GM12892 (cell line): ENCODE data around the gene PRRT2.
A peak's percentile ranks its signal among the peaks of the same experiment; 100 is the strongest.
"Not testable (repeated sequence)": the region's sequence is repeated elsewhere in the genome, so short reads cannot be mapped to it uniquely, and the experiment has no call there.

ENCODE experiments used
- DNase-seq: peaks from one replicate; pipeline ENCODE4 v3.0.0; 2011; ENCODE audit not compliant: insufficient read length
- FAIRE-seq: peaks from 2 replicates; lab custom pipeline; 2011; peaks lifted over from hg19 to GRCh38; lab: Jason Lieb, UNC
- POLR2A ChIP-seq: IDR thresholded peaks from 2 replicates; pipeline ENCODE4 v1.6.1; 2011; ENCODE audit warnings: low read depth, low read length, control low read depth
- POLR2AphosphoS5 ChIP-seq: IDR thresholded peaks from 2 replicates; pipeline ENCODE4 v1.6.1; 2011; ENCODE audit warnings: low read depth, low read length, control low read depth
- TAF1 ChIP-seq: IDR thresholded peaks from 2 replicates; pipeline ENCODE4 v1.6.1; 2011; ENCODE audit warnings: low read depth, mild to moderate bottlenecking, control low read depth, low read length, borderline replicate concordance

Gene PRRT2

GRCh38 chr16:29777576-29778350 lies 34.2 kb upstream of the PRRT2 start, which contains the start of gene ZG16:
Gene ZG16 (plus strand): TSS chr16:29778256. CDS start chr16:29779267, 1,011 bp downstream.
- FAIRE-seq (no peak), DNase-seq (no peak)
- TF ChIP-seq TAF1: no peak
- TF ChIP-seq POLR2AphosphoS5: no peak
- no peak for TF ChIP-seq POLR2A

- DNase-seq (no peak), FAIRE-seq (no peak)
These were observed 32.5 kb upstream of the PRRT2 start for GRCh38 chr16:29779474-29779873.

GRCh38 chr16:29783094-29783953 lies 28.7 kb upstream of the PRRT2 start:
- not testable (repeated sequence) for DNase-seq, FAIRE-seq

More at GRCh38 chr16:29779474-29779873, 32.5 kb upstream of the PRRT2 start:
- no peak for TF ChIP-seq TAF1
- no peak for TF ChIP-seq POLR2A

GRCh38 chr16:29784157-29784556 lies 27.8 kb upstream of the PRRT2 start:
- no peak for TF ChIP-seq POLR2AphosphoS5
- no peak for TF ChIP-seq TAF1
- TF ChIP-seq POLR2A: no peak
- no peak for FAIRE-seq
- DNase-seq: no peak

DNA sequence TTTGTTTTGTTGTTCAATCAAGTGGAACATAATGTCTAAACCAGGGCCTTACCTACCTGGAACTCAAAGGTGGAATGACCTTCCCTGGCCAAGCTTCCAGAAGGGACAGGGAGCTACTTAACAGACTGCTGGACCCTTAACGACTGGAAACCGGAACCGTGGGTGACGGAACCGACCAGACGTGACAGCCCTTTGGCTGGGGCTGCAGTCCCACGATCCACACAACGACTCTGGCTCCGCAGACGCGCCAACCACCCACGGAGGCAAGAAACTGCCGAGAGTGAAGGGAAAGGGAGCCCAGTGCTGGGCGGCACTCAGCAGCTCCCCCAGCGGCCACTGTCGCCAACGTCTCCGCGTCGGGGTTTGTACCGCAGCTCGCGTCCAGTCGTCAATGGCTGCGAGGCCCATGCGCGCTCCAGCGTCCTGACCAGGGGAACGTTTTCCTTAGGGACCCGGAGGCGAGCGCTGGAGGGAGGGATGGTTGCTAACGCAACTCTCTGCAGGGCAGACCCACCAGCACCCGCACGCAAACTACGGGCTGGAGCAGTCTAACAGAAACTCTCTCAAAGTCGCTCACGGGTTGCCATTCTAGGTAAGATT lies 27.0 kb upstream of the PRRT2 start:
- DNase-seq (peak; percentile 66), FAIRE-seq (no peak)
- no peak for TF ChIP-seq TAF1
- no peak for TF ChIP-seq POLR2A
- no peak for TF ChIP-seq POLR2AphosphoS5

- not testable (repeated sequence) for FAIRE-seq, DNase-seq
These were observed 24.8 kb upstream of the PRRT2 start for GRCh38 chr16:29787155-29787554.

DNA sequence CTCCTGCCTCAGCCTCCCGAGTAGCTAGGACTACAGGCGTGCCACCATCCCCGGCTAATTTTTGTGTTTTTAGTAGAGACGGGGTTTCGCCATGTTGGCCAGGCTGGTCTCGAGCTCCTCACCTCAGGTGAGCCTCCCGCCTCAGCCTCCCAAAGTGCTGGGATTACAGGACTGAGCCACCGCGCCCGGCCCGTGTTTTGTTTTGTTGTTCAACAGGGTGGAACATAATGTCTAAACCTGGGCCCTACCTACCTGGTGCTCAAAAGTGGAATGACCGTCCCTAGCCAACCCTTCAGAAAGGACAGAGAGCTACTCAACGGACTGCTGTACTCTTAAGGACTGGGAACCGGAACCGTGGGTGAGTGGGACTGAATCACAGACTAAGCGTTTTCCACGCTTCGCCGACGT lies 22.2 kb upstream of the PRRT2 start:
- DNase-seq (no peak), FAIRE-seq (no peak)
- TF ChIP-seq TAF1 (no peak), POLR2AphosphoS5 (no peak), POLR2A (no peak)

GRCh38 chr16:29790183-29790948 lies 21.6 kb upstream of the PRRT2 start, which contains the start of gene KIF22:
Gene KIF22 (plus strand): TSS chr16:29790751. CDS start chr16:29790760, 9 bp downstream.
- peak; percentile 89 for TF ChIP-seq POLR2A
- TF ChIP-seq TAF1: peak; percentile 55; the same call in 1 of the 2 replicates
- peak; percentile 80 for TF ChIP-seq POLR2AphosphoS5
- DNase-seq (peak; percentile 99), FAIRE-seq (peak; percentile 90)

- no peak for DNase-seq
- TF ChIP-seq TAF1 (no peak), POLR2A (no peak), POLR2AphosphoS5 (no peak)
- peak; percentile 62 for FAIRE-seq
These were observed 20.8 kb upstream of the PRRT2 start for GRCh38 chr16:29790949-29791844.

GRCh38 chr16:29791845-29792807 lies 19.9 kb upstream of the PRRT2 start:
- FAIRE-seq (no peak), DNase-seq (no peak)
- no peak for TF ChIP-seq TAF1
- no peak for TF ChIP-seq POLR2A
- TF ChIP-seq POLR2AphosphoS5: no peak

DNA sequence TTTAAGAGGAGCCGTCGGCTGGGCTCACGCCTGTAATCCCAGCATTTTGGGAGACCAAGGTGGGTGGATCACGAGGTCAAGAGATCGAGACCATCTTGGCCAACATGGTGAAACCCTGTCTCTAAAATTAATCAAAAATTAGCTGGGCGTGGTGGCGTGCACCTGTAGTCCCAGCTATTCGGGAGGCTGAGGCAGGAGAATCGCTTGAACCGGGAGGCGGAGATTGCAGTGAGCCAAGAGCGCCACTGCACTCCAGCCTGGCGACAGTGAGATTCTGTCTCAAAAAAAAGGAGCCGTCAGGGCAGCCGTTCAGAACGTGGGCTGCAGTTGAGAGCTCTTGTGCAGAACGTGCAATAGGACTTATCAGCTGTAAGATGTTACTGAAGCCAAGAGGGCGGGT lies 18.8 kb upstream of the PRRT2 start:
- not testable (repeated sequence) for DNase-seq, FAIRE-seq
